Measurements from ENCODE around the gene PTPRD. TPM values are rescaled to one million over a fixed set of nuclear protein-coding genes. Genes with fewer than 3 reads are reported as not detected.

Gene PTPRD
- polyA plus RNA-seq, 4 donors, result 99.8 to 230 (median 118) TPM

GRCh38 chr9:8895106-8895860 lies 1717.5 kb downstream of the PTPRD start:
- no peak for DNase-seq (ENCODE audit: low read depth in 4 of 4, low spot score in 3 of 4)

GRCh38 chr9:8890695-8891094 lies 1722.1 kb downstream of the PTPRD start:
- DNase-seq (ENCODE audit: low read depth in 4 of 4, low spot score in 3 of 4), result no peak

GRCh38 chr9:8889100-8889499 lies 1723.7 kb downstream of the PTPRD start:
- no peak for DNase-seq (ENCODE audit: low read depth in 4 of 4, low spot score in 3 of 4)

- no peak for DNase-seq (ENCODE audit: low read depth in 4 of 4, low spot score in 3 of 4)
Observed at GRCh38 chr9:8888591-8888990, 1724.2 kb downstream of the PTPRD start.

- DNase-seq (ENCODE audit: low read depth in 4 of 4, low spot score in 3 of 4), result no peak
Observed at GRCh38 chr9:8887369-8887768, 1725.4 kb downstream of the PTPRD start.

- DNase-seq (ENCODE audit: low read depth in 4 of 4, low spot score in 3 of 4), result no peak
Observed at GRCh38 chr9:8883321-8883720, 1729.5 kb downstream of the PTPRD start.

- DNase-seq (ENCODE audit: low read depth in 4 of 4, low spot score in 3 of 4), result no peak
Observed at GRCh38 chr9:8880060-8880459, 1732.7 kb downstream of the PTPRD start.

- DNase-seq (ENCODE audit: low read depth in 4 of 4, low spot score in 3 of 4), result no peak
Observed at GRCh38 chr9:8879284-8879683, 1733.5 kb downstream of the PTPRD start.

- DNase-seq (ENCODE audit: low read depth in 4 of 4, low spot score in 3 of 4), result no peak
Observed at GRCh38 chr9:8877753-8878494, 1734.9 kb downstream of the PTPRD start.

GRCh38 chr9:8876303-8876702 lies 1736.5 kb downstream of the PTPRD start:
- no peak for DNase-seq (ENCODE audit: low read depth in 4 of 4, low spot score in 3 of 4)

GRCh38 chr9:8874482-8874881 lies 1738.3 kb downstream of the PTPRD start:
- DNase-seq (ENCODE audit: low read depth in 4 of 4, low spot score in 3 of 4), result no peak

- no peak for DNase-seq (ENCODE audit: low read depth in 4 of 4, low spot score in 3 of 4)
Observed at GRCh38 chr9:8872802-8873201, 1740.0 kb downstream of the PTPRD start.

- no peak for DNase-seq (ENCODE audit: low read depth in 4 of 4, low spot score in 3 of 4)
Observed at GRCh38 chr9:8871796-8872445, 1740.9 kb downstream of the PTPRD start.

GRCh38 chr9:8871396-8871795 lies 1741.4 kb downstream of the PTPRD start:
- DNase-seq (ENCODE audit: low read depth in 4 of 4, low spot score in 3 of 4), result no peak

GRCh38 chr9:8869812-8870211 lies 1743.0 kb downstream of the PTPRD start:
- DNase-seq (ENCODE audit: low read depth in 4 of 4, low spot score in 3 of 4), result no peak

- DNase-seq (ENCODE audit: low read depth in 4 of 4, low spot score in 3 of 4), result no peak
Observed at GRCh38 chr9:8868632-8869031, 1744.2 kb downstream of the PTPRD start.

GRCh38 chr9:8867148-8867547 lies 1745.7 kb downstream of the PTPRD start:
- no peak for DNase-seq (ENCODE audit: low read depth in 4 of 4, low spot score in 3 of 4)

GRCh38 chr9:8864545-8864896 lies 1748.3 kb downstream of the PTPRD start:
- no peak for DNase-seq (ENCODE audit: low read depth in 4 of 4, low spot score in 3 of 4)

- DNase-seq (ENCODE audit: low read depth in 4 of 4, low spot score in 3 of 4), result no peak
Observed at GRCh38 chr9:8863886-8864544, 1748.8 kb downstream of the PTPRD start.

- DNase-seq (ENCODE audit: low read depth in 4 of 4, low spot score in 3 of 4), result no peak
Observed at GRCh38 chr9:8863069-8863468, 1749.7 kb downstream of the PTPRD start.

- no peak for DNase-seq (ENCODE audit: low read depth in 4 of 4, low spot score in 3 of 4)
Observed at GRCh38 chr9:8860925-8861324, 1751.9 kb downstream of the PTPRD start.

Measured in left renal pelvis (tissue), 4 donors.